Smooth muscle cell (in vitro differentiated cells): ENCODE results near the gene MED7. TPM values are rescaled to one million over a fixed set of nuclear protein-coding genes. Genes with fewer than 3 reads are reported as not detected.

Experiments
- DNase-seq: peaks from one replicate; lab custom pipeline; 2025; ENCODE audit not compliant: unreplicated experiment; lab: John Stamatoyannopoulos, UW
- H2AFZ ChIP-seq: fragments of 200-600 bp; sonication (generic); 2 replicates; pipeline ENCODE4 v1.6.0; 2016; ENCODE audit warnings: antibody characterized with exemption, low read depth, mild to moderate bottlenecking
- H3F3A ChIP-seq: fragments of 200-600 bp; sonication (generic); 2 replicates; pipeline ENCODE4 v1.6.0; 2017; ENCODE audit warnings: antibody characterized with exemption, low read depth
- H3K27ac ChIP-seq: fragments of 200-600 bp; sonication (generic); 2 replicates; pipeline ENCODE4 v1.5.1; 2016; ENCODE audit warnings: low read depth, mild to moderate bottlenecking
- H3K27me3 ChIP-seq: fragments of 200-600 bp; sonication (generic); 2 replicates; pipeline ENCODE4 v1.6.1; 2016; ENCODE audit warnings: low read depth, mild to moderate bottlenecking
- H3K36me3 ChIP-seq: fragments of 200-600 bp; sonication (generic); 2 replicates; pipeline ENCODE4 v1.5.1; 2016; ENCODE audit warnings: low read depth
- H3K4me1 ChIP-seq: fragments of 200-600 bp; sonication (generic); 2 replicates; pipeline ENCODE4 v1.5.1; 2016; ENCODE audit warnings: low read depth
- H3K4me2 ChIP-seq: fragments of 200-600 bp; sonication (generic); 2 replicates; pipeline ENCODE4 v1.6.0; 2016; ENCODE audit warnings: mild to moderate bottlenecking
- H3K4me3 ChIP-seq: fragments of 200-600 bp; sonication (generic); 2 replicates; pipeline ENCODE4 v1.5.1; 2016; ENCODE audit warnings: mild to moderate bottlenecking
- H3K79me2 ChIP-seq: fragments of 200-600 bp; sonication (generic); 2 replicates; pipeline ENCODE4 v1.6.0; 2016; ENCODE audit warnings: low read depth, mild to moderate bottlenecking
- H3K9ac ChIP-seq: fragments of 200-600 bp; sonication (generic); 2 replicates; pipeline ENCODE4 v1.6.0; 2016; ENCODE audit warnings: low read depth
- H3K9me3 ChIP-seq: fragments of 200-600 bp; sonication (generic); replicated peaks from 2 replicates; pipeline ENCODE4 v1.5.1; 2016; ENCODE audit warnings: low read depth
- H4K20me1 ChIP-seq: fragments of 200-600 bp; sonication (generic); 2 replicates; pipeline ENCODE4 v1.6.0; 2016; ENCODE audit warnings: low read depth
- WGBS: methylation state at CpG from one replicate; pipeline ENCODE4 v1.1.7; 2016; ENCODE audit warnings: low lambda C conversion rate; 5-methylcytosine and 5-hydroxymethylcytosine counted together
- polyA plus RNA-seq: library from polyadenylated mRNA; unstranded; fragments of >200 nt; fragmentation: Nextera tagmentation; extraction: Ambion mirVana; gene quantifications from 2 replicates; pipeline ENCODE4 v1.2.1, GENCODE V29; 2016
- total RNA-seq: library from RNA; depleted of rRNA; stranded (reverse); fragments of >200 nt; gene quantifications from 2 replicates; pipeline ENCODE4 v1.2.3, GENCODE V29; 2014
- TF ChIP-seq, protein P1 (sequence below): fragments of 200-600 bp; sonication (generic); IDR thresholded peaks from 2 replicates; pipeline ENCODE4 v1.5.1; 2017; ENCODE audit warnings: borderline replicate concordance, mild to moderate bottlenecking, antibody characterized with exemption; ENCODE audit not compliant: insufficient read depth, poor library complexity, severe bottlenecking

MED7 gene
- total and polyA plus RNA-seq, 2 experiments from 2014 or later = 9.3 to 12.7 TPM

DNA sequence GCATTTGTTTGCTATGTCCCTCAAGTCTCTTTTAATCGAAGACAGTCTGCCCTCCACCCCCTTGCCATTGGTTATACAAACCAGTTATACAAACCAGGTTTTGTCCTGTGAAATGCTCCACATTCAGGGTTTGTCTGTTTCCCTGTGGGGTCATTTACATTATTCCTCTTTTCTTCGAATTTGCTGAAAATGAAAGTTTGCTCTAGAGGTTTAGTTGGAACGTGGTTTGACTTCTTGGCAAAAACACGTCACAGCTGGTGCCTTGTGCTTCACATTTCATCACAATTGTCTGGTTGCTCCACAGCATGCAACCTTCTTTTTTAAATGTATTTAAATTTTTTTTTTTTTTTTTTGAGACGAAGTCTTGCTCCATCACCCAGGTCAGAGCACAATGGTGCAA is 29.7 kb downstream of the MED7 start:
- no peak overlapping the region for H3K27ac ChIP-seq
- H3K36me3 ChIP-seq = no peaks in the 10 kb centered on the region
- H3K4me2 ChIP-seq = no peak overlapping the region
- H3K4me1 ChIP-seq = peaks cover 11% of the 10 kb centered on the region
- WGBS = 93% methylated on average over 5 of the region's 5 CpGs
- no peaks in the 10 kb centered on the region for H3K79me2 ChIP-seq
- peaks cover 7% of the 10 kb centered on the region for H3F3A ChIP-seq
- H3K4me3 ChIP-seq = no peak overlapping the region
- TF ChIP-seq, protein P1, sequence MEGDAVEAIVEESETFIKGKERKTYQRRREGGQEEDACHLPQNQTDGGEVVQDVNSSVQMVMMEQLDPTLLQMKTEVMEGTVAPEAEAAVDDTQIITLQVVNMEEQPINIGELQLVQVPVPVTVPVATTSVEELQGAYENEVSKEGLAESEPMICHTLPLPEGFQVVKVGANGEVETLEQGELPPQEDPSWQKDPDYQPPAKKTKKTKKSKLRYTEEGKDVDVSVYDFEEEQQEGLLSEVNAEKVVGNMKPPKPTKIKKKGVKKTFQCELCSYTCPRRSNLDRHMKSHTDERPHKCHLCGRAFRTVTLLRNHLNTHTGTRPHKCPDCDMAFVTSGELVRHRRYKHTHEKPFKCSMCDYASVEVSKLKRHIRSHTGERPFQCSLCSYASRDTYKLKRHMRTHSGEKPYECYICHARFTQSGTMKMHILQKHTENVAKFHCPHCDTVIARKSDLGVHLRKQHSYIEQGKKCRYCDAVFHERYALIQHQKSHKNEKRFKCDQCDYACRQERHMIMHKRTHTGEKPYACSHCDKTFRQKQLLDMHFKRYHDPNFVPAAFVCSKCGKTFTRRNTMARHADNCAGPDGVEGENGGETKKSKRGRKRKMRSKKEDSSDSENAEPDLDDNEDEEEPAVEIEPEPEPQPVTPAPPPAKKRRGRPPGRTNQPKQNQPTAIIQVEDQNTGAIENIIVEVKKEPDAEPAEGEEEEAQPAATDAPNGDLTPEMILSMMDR = no peak
- DNase-seq = no peak
- H2AFZ ChIP-seq = no peak overlapping the region
- no peaks in the 10 kb centered on the region for H3K27me3 ChIP-seq
- H4K20me1 ChIP-seq = no peaks in the 10 kb centered on the region
- H3K9ac ChIP-seq = no peak overlapping the region
- no peaks in the 10 kb centered on the region for H3K9me3 ChIP-seq

GRCh38 chr5:157109744-157110143 is 32.9 kb downstream of the MED7 start:
- Histone ChIP-seq H4K20me1 (no peaks in the 10 kb centered on the region), H3K79me2 (no peaks in the 10 kb centered on the region), H3K9ac (no peak overlapping the region), H3K4me1 (no peaks in the 10 kb centered on the region), H3K27me3 (no peaks in the 10 kb centered on the region), H3K4me3 (no peak overlapping the region), H2AFZ (no peak overlapping the region), H3K9me3 (no peaks in the 10 kb centered on the region), H3K4me2 (no peak overlapping the region), H3K36me3 (no peaks in the 10 kb centered on the region), H3K27ac (no peak overlapping the region), H3F3A (peaks cover 1% of the 10 kb centered on the region)
- 88% methylated on average over 1 of the region's 1 CpG for WGBS
- TF ChIP-seq, protein P1 = no peak
- no peak for DNase-seq

DNA sequence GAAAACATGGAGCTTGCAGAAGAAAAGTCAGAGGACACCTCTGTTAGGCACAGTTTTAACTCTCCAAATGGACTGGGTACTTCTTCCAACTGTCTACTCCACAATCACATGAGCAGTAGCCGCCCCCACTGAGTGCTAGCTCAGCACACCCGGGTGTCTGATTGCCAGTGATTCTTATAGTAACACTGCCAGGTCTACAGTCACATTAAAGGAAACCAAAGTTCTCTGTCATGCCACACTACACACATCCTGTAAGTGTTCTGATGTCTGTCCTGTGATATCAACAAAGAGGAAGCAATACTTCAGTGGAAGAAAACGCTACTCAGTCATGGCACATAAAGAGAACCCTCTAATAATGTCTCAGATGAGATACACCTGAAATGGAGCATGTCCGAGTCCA is 33.7 kb downstream of the MED7 start, which contains the start of gene HAVCR2:
TSS of gene HAVCR2 (minus strand) at position 69 of the 400 bp plus-strand sequence. CDS start at position 8, 61 bp downstream.
- Histone ChIP-seq H3K4me1 (no peaks in the 10 kb centered on the region), H4K20me1 (no peaks in the 10 kb centered on the region), H3K4me3 (no peak within 1 kb of the TSS), H3F3A (no peaks in the 10 kb centered on the region), H3K9ac (no peak within 1 kb of the TSS), H3K4me2 (no peak within 1 kb of the TSS), H3K27ac (no peak within 1 kb of the TSS), H3K9me3 (no peaks in the 10 kb centered on the region), H2AFZ (no peak within 1 kb of the TSS), H3K27me3 (no peaks in the 10 kb centered on the region), H3K79me2 (no peaks in the 10 kb centered on the region), H3K36me3 (no peaks in the 10 kb centered on the region)
- DNase-seq = no peak
- TF ChIP-seq, protein P1 = no peak
- WGBS = 93% methylated on average over 4 of the region's 4 CpGs

GRCh38 chr5:157107508-157107907 is 35.2 kb downstream of the MED7 start:
- Histone ChIP-seq H2AFZ (no peak overlapping the region), H3K27me3 (no peaks in the 10 kb centered on the region), H3F3A (no peaks in the 10 kb centered on the region), H3K4me1 (no peaks in the 10 kb centered on the region), H3K4me3 (no peak overlapping the region), H3K4me2 (peak overlapping the region; percentile 1), H4K20me1 (no peaks in the 10 kb centered on the region), H3K9ac (no peak overlapping the region), H3K79me2 (no peaks in the 10 kb centered on the region), H3K9me3 (no peaks in the 10 kb centered on the region), H3K27ac (peak overlapping the region; percentile 54), H3K36me3 (no peaks in the 10 kb centered on the region)
- DNase-seq = no peak
- TF ChIP-seq, protein P1 = no peak
- WGBS = 35% methylated on average over 3 of the region's 3 CpGs
